Measurements from ENCODE around the gene MC1R.
"Not testable (repeated sequence)": the region's sequence is repeated elsewhere in the genome, so short reads cannot be mapped to it uniquely, and the experiment has no call there.

Gene MC1R

GRCh38 chr16:89931305-89931896 lies 12.7 kb downstream of the MC1R start:
- H3K36me3 ChIP-seq (ENCODE audit: insufficient read depth, low read length), result peaks cover 54% of the 10 kb centered on the region

GRCh38 chr16:89931964-89932363 lies 13.3 kb downstream of the MC1R start:
- H3K36me3 ChIP-seq (ENCODE audit: insufficient read depth, low read length), result peaks cover 59% of the 10 kb centered on the region
- H3K4me3 ChIP-seq (ENCODE audit: low read length), result no peak overlapping the region
- no peaks in the 10 kb centered on the region for H3K27me3 ChIP-seq (ENCODE audit: control insufficient read depth, insufficient read depth, low read length)
- no peak overlapping the region for H3K4me2 ChIP-seq (ENCODE audit: low read length)
- no peaks in the 10 kb centered on the region for H3K9me3 ChIP-seq (replicated peaks; ENCODE audit: low read length)
- H3K9ac ChIP-seq (ENCODE audit: low read depth, low read length), result no peak overlapping the region
- H3K4me1 ChIP-seq (ENCODE audit: control insufficient read depth, insufficient read depth, low read length), result no peaks in the 10 kb centered on the region

More at GRCh38 chr16:89931305-89931896, 12.7 kb downstream of the MC1R start:
- Histone ChIP-seq H3K4me1 (ENCODE audit: control insufficient read depth, insufficient read depth, low read length) (no peaks in the 10 kb centered on the region), H3K9ac (ENCODE audit: low read depth, low read length) (no peak overlapping the region), H3K27me3 (ENCODE audit: control insufficient read depth, insufficient read depth, low read length) (no peaks in the 10 kb centered on the region), H3K4me3 (ENCODE audit: low read length) (no peak overlapping the region), H3K9me3 (replicated peaks; ENCODE audit: low read length) (no peaks in the 10 kb centered on the region), H3K4me2 (ENCODE audit: low read length) (no peak overlapping the region)

- H3K4me1 ChIP-seq (ENCODE audit: control insufficient read depth, insufficient read depth, low read length); H3K27me3 ChIP-seq (ENCODE audit: control insufficient read depth, insufficient read depth, low read length); H3K9ac ChIP-seq (ENCODE audit: low read depth, low read length); H3K4me3 ChIP-seq (ENCODE audit: low read length); H3K4me2 ChIP-seq (ENCODE audit: low read length); H3K9me3 ChIP-seq (replicated peaks; ENCODE audit: low read length): not testable (repeated sequence)
- H3K36me3 ChIP-seq (ENCODE audit: insufficient read depth, low read length), result peaks cover 59% of the 10 kb centered on the region
Observed at GRCh38 chr16:89934019-89934418, 15.4 kb downstream of the MC1R start.

- Histone ChIP-seq H3K4me1 (ENCODE audit: control insufficient read depth, insufficient read depth, low read length) (no peaks in the 10 kb centered on the region), H3K4me2 (ENCODE audit: low read length) (no peak overlapping the region), H3K27me3 (ENCODE audit: control insufficient read depth, insufficient read depth, low read length) (no peaks in the 10 kb centered on the region), H3K4me3 (ENCODE audit: low read length) (no peak overlapping the region), H3K9ac (ENCODE audit: low read depth, low read length) (no peak overlapping the region), H3K36me3 (ENCODE audit: insufficient read depth, low read length) (peaks cover 53% of the 10 kb centered on the region), H3K9me3 (replicated peaks; ENCODE audit: low read length) (no peaks in the 10 kb centered on the region)
Observed at GRCh38 chr16:89934611-89935553, 16.2 kb downstream of the MC1R start.

- H3K4me1 ChIP-seq (ENCODE audit: control insufficient read depth, insufficient read depth, low read length); H3K4me2 ChIP-seq (ENCODE audit: low read length); H3K9me3 ChIP-seq (replicated peaks; ENCODE audit: low read length); H3K4me3 ChIP-seq (ENCODE audit: low read length); H3K27me3 ChIP-seq (ENCODE audit: control insufficient read depth, insufficient read depth, low read length); H3K9ac ChIP-seq (ENCODE audit: low read depth, low read length): not testable (repeated sequence)
- peaks cover 53% of the 10 kb centered on the region for H3K36me3 ChIP-seq (ENCODE audit: insufficient read depth, low read length)
Observed at GRCh38 chr16:89935620-89936019, 17.0 kb downstream of the MC1R start.

GRCh38 chr16:89936034-89936433 lies 17.4 kb downstream of the MC1R start:
- H3K9ac ChIP-seq (ENCODE audit: low read depth, low read length), result no peak overlapping the region
- H3K4me1 ChIP-seq (ENCODE audit: control insufficient read depth, insufficient read depth, low read length), result no peaks in the 10 kb centered on the region
- no peak overlapping the region for H3K4me2 ChIP-seq (ENCODE audit: low read length)
- H3K36me3 ChIP-seq (ENCODE audit: insufficient read depth, low read length), result peaks cover 52% of the 10 kb centered on the region
- H3K4me3 ChIP-seq (ENCODE audit: low read length), result no peak overlapping the region
- no peaks in the 10 kb centered on the region for H3K9me3 ChIP-seq (replicated peaks; ENCODE audit: low read length)
- H3K27me3 ChIP-seq (ENCODE audit: control insufficient read depth, insufficient read depth, low read length), result no peaks in the 10 kb centered on the region

- no peaks in the 10 kb centered on the region for H3K9me3 ChIP-seq (replicated peaks; ENCODE audit: low read length)
- H3K4me1 ChIP-seq (ENCODE audit: control insufficient read depth, insufficient read depth, low read length), result no peaks in the 10 kb centered on the region
- no peaks in the 10 kb centered on the region for H3K27me3 ChIP-seq (ENCODE audit: control insufficient read depth, insufficient read depth, low read length)
- H3K4me2 ChIP-seq (ENCODE audit: low read length), result no peak overlapping the region
- H3K36me3 ChIP-seq (ENCODE audit: insufficient read depth, low read length), result peaks cover 47% of the 10 kb centered on the region
- no peak overlapping the region for H3K9ac ChIP-seq (ENCODE audit: low read depth, low read length)
- no peak overlapping the region for H3K4me3 ChIP-seq (ENCODE audit: low read length)
Observed at GRCh38 chr16:89936508-89936907, 17.8 kb downstream of the MC1R start.

GRCh38 chr16:89936981-89937380 lies 18.3 kb downstream of the MC1R start:
- H3K9ac ChIP-seq (ENCODE audit: low read depth, low read length), result no peak overlapping the region
- no peaks in the 10 kb centered on the region for H3K27me3 ChIP-seq (ENCODE audit: control insufficient read depth, insufficient read depth, low read length)
- peaks cover 43% of the 10 kb centered on the region for H3K36me3 ChIP-seq (ENCODE audit: insufficient read depth, low read length)
- H3K9me3 ChIP-seq (replicated peaks; ENCODE audit: low read length), result no peaks in the 10 kb centered on the region
- no peaks in the 10 kb centered on the region for H3K4me1 ChIP-seq (ENCODE audit: control insufficient read depth, insufficient read depth, low read length)
- no peak overlapping the region for H3K4me2 ChIP-seq (ENCODE audit: low read length)
- no peak overlapping the region for H3K4me3 ChIP-seq (ENCODE audit: low read length)

GRCh38 chr16:89938175-89938885 lies 19.7 kb downstream of the MC1R start:
- Histone ChIP-seq H3K4me1 (ENCODE audit: control insufficient read depth, insufficient read depth, low read length) (no peaks in the 10 kb centered on the region), H3K9ac (ENCODE audit: low read depth, low read length) (no peak overlapping the region), H3K36me3 (ENCODE audit: insufficient read depth, low read length) (peaks cover 30% of the 10 kb centered on the region), H3K4me3 (ENCODE audit: low read length) (no peak overlapping the region), H3K9me3 (replicated peaks; ENCODE audit: low read length) (no peaks in the 10 kb centered on the region), H3K27me3 (ENCODE audit: control insufficient read depth, insufficient read depth, low read length) (no peaks in the 10 kb centered on the region), H3K4me2 (ENCODE audit: low read length) (no peak overlapping the region)

GRCh38 chr16:89944773-89945172 lies 26.1 kb downstream of the MC1R start:
- Histone ChIP-seq H3K4me2 (ENCODE audit: low read length) (no peak overlapping the region), H3K36me3 (ENCODE audit: insufficient read depth, low read length) (no peaks in the 10 kb centered on the region), H3K4me1 (ENCODE audit: control insufficient read depth, insufficient read depth, low read length) (peaks cover 14% of the 10 kb centered on the region), H3K9me3 (replicated peaks; ENCODE audit: low read length) (no peaks in the 10 kb centered on the region), H3K27me3 (ENCODE audit: control insufficient read depth, insufficient read depth, low read length) (peaks cover 3% of the 10 kb centered on the region), H3K4me3 (ENCODE audit: low read length) (no peak overlapping the region), H3K9ac (ENCODE audit: low read depth, low read length) (no peak overlapping the region)

GRCh38 chr16:89945654-89946053 lies 27.0 kb downstream of the MC1R start:
- peaks cover 16% of the 10 kb centered on the region for H3K4me1 ChIP-seq (ENCODE audit: control insufficient read depth, insufficient read depth, low read length)
- peaks cover 3% of the 10 kb centered on the region for H3K27me3 ChIP-seq (ENCODE audit: control insufficient read depth, insufficient read depth, low read length)

More at GRCh38 chr16:89945654-89946053, 27.0 kb downstream of the MC1R start:
- no peaks in the 10 kb centered on the region for H3K9me3 ChIP-seq (replicated peaks; ENCODE audit: low read length)
- no peak overlapping the region for H3K4me2 ChIP-seq (ENCODE audit: low read length)
- H3K9ac ChIP-seq (ENCODE audit: low read depth, low read length), result no peak overlapping the region
- H3K36me3 ChIP-seq (ENCODE audit: insufficient read depth, low read length), result no peaks in the 10 kb centered on the region
- no peak overlapping the region for H3K4me3 ChIP-seq (ENCODE audit: low read length)
